Motor neuron (in vitro differentiated cells): ENCODE results near the gene UBE2QL1. TPM values are rescaled to one million over a fixed set of nuclear protein-coding genes. Genes with fewer than 3 reads are reported as not detected.

ENCODE experiments used
- ATAC-seq, 8 experiments: fragments of 200-7000 bp; cut with Tn5 transposase; replicated peaks in 6 of 8; 2 replicates each; pipeline ENCODE4 v1.8.0; 2021; ENCODE audit warnings: mild to moderate bottlenecking in 8 of 8, moderate library complexity in 8 of 8
- H3K27ac ChIP-seq, 2 donors: fragments of 250-450 bp; sonication (Bioruptor Pico); 2 replicates each; pipeline ENCODE4 v1.9.0; 2021; ENCODE audit warnings: antibody characterized with exemption in 2 of 2, mild to moderate bottlenecking in 2 of 2, moderate library complexity in 1 of 2
- H3K4me1 ChIP-seq, 2 donors: fragments of 250-450 bp; sonication (Bioruptor Pico); replicated peaks in 1 of 2; 2 replicates each; pipeline ENCODE4 v1.6.1; 2021; ENCODE audit warnings: antibody characterized with exemption in 2 of 2, mild to moderate bottlenecking in 2 of 2, moderate library complexity in 1 of 2
- H3K4me3 ChIP-seq, 5 donors: fragments of 250-450 bp; sonication (Bioruptor Pico); 2 replicates each; pipeline ENCODE4 v1.9.0; 2021; ENCODE audit warnings: antibody characterized with exemption in 5 of 5, mild to moderate bottlenecking in 5 of 5, moderate library complexity in 4 of 5
- WGBS, 10 experiments: fragments of 450-650 bp; shearing (Covaris generic); methylation state at CpG; one replicate each; pipeline ENCODE4 v1.0.0; 2022; 5-methylcytosine and 5-hydroxymethylcytosine counted together
- in situ Hi-C, 9 experiments: fragments of 400-800 bp; cut with MboI; loops; one replicate each; pipeline ENCODE4 v1.15.0; 2021; ENCODE audit warnings: low sequenced_read_pairs in 9 of 9, low pct_unique_long_range_greater_than_20kb in 2 of 9; ENCODE audit not compliant: unreplicated experiment in 9 of 9
- total RNA-seq, 8 experiments: library from RNA; unstranded; fragments of 300-600 nt; gene quantifications; 2 replicates each; pipeline versions ENCODE4 v1.2.3 to v1.2.4, GENCODE V29; 2022

The UBE2QL1 gene
- total RNA-seq, 8 experiments from 2014 or later = 0.28 to 45.4 (median 26.5) TPM; not detected in 2

- Histone ChIP-seq H3K4me1 (no peaks in the 10 kb centered on the region), H3K4me3 (no peak overlapping the region), H3K27ac (no peak overlapping the region)
- in situ Hi-C loops = no loop called here
- 0 to 83% (median 50%) methylated on average over 1 to 7 of the region's 12 CpGs; no CpG with 5 or more reads in 3 of the 10 experiments for WGBS, 10 experiments
- peak in 1 of 8 experiments; percentile 61 for ATAC-seq
These were observed 94.0 kb downstream of the UBE2QL1 start for GRCh38 chr5:6542421-6543345.

- H3K27ac ChIP-seq = no peak overlapping the region
- H3K4me1 ChIP-seq = no peaks in the 10 kb centered on the region
- in situ Hi-C loops = no loop called here
- H3K4me3 ChIP-seq = no peak overlapping the region
- WGBS, 10 experiments = 8 to 67% (median 56%) methylated on average over 2 to 3 of the region's 6 CpGs; no CpG with 5 or more reads in 7 of the 10 experiments
- ATAC-seq = no peak
These were observed 94.7 kb downstream of the UBE2QL1 start for GRCh38 chr5:6543346-6543730.

GRCh38 chr5:6543830-6544560 lies 95.3 kb downstream of the UBE2QL1 start:
- no peaks in the 10 kb centered on the region for H3K4me1 ChIP-seq
- no peak overlapping the region for H3K4me3 ChIP-seq
- no peak for ATAC-seq
- in situ Hi-C loops = no loop called here
- 10 to 100% (median 58%) methylated on average over 1 to 4 of the region's 12 CpGs; no CpG with 5 or more reads in 1 of the 10 experiments for WGBS, 10 experiments
- no peak overlapping the region for H3K27ac ChIP-seq

Other genes with a start within 250 kb of the UBE2QL1 start
- 10 to 100 TPM; 25.4 to 87.1 (median 40.7) TPM for gene MED10, start 70.3 kb upstream of the UBE2QL1 start, total RNA-seq
- gene NSUN2, start 184.2 kb downstream of the UBE2QL1 start, total RNA-seq = 10 to 100 TPM; 20.6 to 86.7 (median 35.2) TPM
- gene SRD5A1, start 184.6 kb downstream of the UBE2QL1 start, total RNA-seq = 10 to 100 TPM in 5 of 8 experiments, 1 to 10 TPM in 3; 6.4 to 28.6 (median 15.0) TPM